Activated T-helper 1 cell treated with Interleukin-2 at 50 U/mL for 16 hours (primary cell): ENCODE results near the gene ACACB.

ENCODE experiments used
- DNase-seq: peaks from one replicate; pipeline ENCODE4 v3.0.0-alpha.2; 2020; ENCODE audit warnings: low read depth

ACACB gene

GRCh38 chr12:109174468-109174867 lies 58.1 kb downstream of the ACACB start:
- no peak for DNase-seq

GRCh38 chr12:109178532-109178931 lies 62.1 kb downstream of the ACACB start:
- DNase-seq, result no peak

- no peak for DNase-seq
These were observed 63.5 kb downstream of the ACACB start for GRCh38 chr12:109179927-109180326.

GRCh38 chr12:109182041-109182839 lies 65.9 kb downstream of the ACACB start:
- DNase-seq, result no peak

- DNase-seq, result no peak
These were observed 69.1 kb downstream of the ACACB start for GRCh38 chr12:109185441-109185840.

- DNase-seq, result no peak
These were observed 70.7 kb downstream of the ACACB start for GRCh38 chr12:109186993-109187653.

- no peak for DNase-seq
These were observed 71.8 kb downstream of the ACACB start for GRCh38 chr12:109188108-109188712.

GRCh38 chr12:109189291-109189690 lies 72.9 kb downstream of the ACACB start:
- DNase-seq, result no peak

GRCh38 chr12:109191621-109192250 lies 75.3 kb downstream of the ACACB start:
- DNase-seq, result no peak

- DNase-seq, result no peak
These were observed 76.0 kb downstream of the ACACB start for GRCh38 chr12:109192358-109192757.

- no peak for DNase-seq
These were observed 77.5 kb downstream of the ACACB start for GRCh38 chr12:109193896-109194295.

GRCh38 chr12:109196332-109196731 lies 79.9 kb downstream of the ACACB start:
- no peak for DNase-seq

GRCh38 chr12:109197327-109197726 lies 80.9 kb downstream of the ACACB start:
- no peak for DNase-seq

GRCh38 chr12:109199324-109199723 lies 82.9 kb downstream of the ACACB start:
- DNase-seq, result no peak

- no peak for DNase-seq
These were observed 84.6 kb downstream of the ACACB start for GRCh38 chr12:109200825-109201495.

GRCh38 chr12:109201496-109201885 lies 85.1 kb downstream of the ACACB start:
- no peak for DNase-seq

- DNase-seq, result no peak
These were observed 86.4 kb downstream of the ACACB start for GRCh38 chr12:109202770-109203169.

GRCh38 chr12:109203480-109203879 lies 87.1 kb downstream of the ACACB start:
- no peak for DNase-seq

GRCh38 chr12:109209082-109209481 lies 92.7 kb downstream of the ACACB start:
- no peak for DNase-seq

GRCh38 chr12:109212460-109213115 lies 96.2 kb downstream of the ACACB start:
- no peak for DNase-seq

- no peak for DNase-seq
These were observed 97.7 kb downstream of the ACACB start for GRCh38 chr12:109214131-109214530.

- no peak for DNase-seq
These were observed 102.6 kb downstream of the ACACB start for GRCh38 chr12:109218996-109219395.
